ENCODE measurements around the gene ZNF513.

Gene ZNF513, protein sequence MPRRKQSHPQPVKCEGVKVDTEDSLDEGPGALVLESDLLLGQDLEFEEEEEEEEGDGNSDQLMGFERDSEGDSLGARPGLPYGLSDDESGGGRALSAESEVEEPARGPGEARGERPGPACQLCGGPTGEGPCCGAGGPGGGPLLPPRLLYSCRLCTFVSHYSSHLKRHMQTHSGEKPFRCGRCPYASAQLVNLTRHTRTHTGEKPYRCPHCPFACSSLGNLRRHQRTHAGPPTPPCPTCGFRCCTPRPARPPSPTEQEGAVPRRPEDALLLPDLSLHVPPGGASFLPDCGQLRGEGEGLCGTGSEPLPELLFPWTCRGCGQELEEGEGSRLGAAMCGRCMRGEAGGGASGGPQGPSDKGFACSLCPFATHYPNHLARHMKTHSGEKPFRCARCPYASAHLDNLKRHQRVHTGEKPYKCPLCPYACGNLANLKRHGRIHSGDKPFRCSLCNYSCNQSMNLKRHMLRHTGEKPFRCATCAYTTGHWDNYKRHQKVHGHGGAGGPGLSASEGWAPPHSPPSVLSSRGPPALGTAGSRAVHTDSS

DNA sequence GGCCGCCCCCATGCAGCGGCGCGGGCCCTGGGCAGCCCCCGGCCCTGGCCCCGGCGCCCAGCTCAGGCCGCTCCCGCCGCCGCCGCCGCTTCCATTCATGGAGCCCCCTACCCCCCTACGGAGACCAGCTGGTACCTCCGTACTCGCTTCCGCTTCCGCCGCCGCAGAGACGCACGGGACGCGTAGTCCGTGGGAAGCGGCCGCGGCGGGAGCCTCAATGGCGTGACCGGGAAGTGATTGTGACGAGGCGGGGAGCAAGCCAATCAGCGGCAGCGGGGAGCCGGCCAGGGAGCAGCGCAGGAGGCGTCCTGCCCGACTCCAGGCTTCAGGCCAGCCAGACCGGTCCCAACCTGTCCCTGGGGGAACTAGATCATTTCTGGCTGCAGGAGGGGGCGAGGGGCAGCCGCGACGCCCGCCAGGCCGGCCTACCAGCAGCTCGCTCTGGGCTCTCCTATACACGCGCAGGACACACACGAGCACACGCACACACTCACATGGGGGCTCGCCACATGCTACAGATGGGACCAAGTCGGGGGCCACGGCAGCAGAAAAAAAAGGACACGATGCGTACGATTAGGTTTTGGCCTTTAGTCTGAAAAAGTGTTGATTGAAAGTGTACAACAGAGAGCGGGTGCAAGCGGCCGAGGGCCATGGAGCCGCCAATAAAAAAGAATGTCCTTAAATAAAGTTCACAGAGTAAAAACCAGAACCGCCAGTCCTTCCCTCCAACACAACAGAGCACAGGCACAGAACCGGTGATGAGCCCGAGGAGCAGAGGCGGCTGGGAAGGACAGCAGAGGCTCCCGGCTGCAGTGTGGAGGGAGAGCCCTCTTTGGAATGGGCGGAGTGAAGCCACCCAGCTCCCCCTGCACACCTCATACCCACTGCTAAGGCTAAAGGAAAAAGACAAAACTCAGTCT, at the start of gene ZNF513:
Gene ZNF513 (minus strand): TSS at position 109 of the 920 bp plus-strand sequence. CDS start 208 bp downstream, outside the sequence.
- DNase-seq, result peak; percentile 95

GRCh38 chr2:27428978-27429541, 48.5 kb upstream of the ZNF513 start:
- peak; percentile 91 for DNase-seq

DNA sequence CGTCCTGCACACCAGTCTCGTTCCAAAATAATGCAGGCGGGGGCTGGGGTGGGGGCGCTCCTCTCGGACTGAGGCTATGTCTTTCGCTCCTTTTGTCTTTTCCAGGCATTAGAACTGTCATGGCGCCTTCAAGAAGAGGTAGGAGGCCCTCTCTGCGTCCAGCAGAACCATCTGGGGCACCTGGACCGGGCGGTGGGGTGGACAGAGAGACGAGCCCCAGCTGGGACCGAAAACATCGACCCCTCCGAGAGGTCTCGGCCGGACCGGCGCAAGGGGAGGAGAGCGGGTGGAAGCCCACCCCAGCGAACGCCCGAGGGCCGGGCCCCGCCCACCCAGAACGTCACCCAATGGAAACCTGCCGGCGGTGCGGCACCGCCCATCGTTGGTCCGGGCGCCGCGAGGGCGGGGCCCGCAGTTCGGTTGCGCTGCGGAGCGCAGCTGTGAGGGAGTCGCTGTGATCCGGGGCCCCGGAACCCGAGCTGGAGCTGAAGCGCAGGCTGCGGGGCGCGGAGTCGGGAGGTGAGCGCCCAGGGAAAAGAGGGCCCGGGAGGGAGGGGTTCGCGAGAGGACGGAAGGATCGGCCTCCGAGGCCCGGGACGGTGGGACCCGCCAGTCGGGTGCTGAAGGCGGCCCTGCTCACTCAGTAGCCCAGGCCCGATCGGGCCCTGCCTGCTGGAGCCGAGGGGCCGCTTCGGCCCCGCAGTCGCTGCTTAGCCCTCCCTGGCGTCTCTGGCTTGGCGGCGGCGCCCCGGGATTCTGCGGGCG, 47.9 kb upstream of the ZNF513 start, which contains the start of gene NRBP1:
Gene NRBP1 (plus strand): TSS at position 419 of the 765 bp plus-strand sequence. CDS start 4,643 bp downstream, outside the sequence.
- peak; percentile 97 for DNase-seq

GRCh38 chr2:27427863-27428212, 47.3 kb upstream of the ZNF513 start:
- DNase-seq, result no peak

DNA sequence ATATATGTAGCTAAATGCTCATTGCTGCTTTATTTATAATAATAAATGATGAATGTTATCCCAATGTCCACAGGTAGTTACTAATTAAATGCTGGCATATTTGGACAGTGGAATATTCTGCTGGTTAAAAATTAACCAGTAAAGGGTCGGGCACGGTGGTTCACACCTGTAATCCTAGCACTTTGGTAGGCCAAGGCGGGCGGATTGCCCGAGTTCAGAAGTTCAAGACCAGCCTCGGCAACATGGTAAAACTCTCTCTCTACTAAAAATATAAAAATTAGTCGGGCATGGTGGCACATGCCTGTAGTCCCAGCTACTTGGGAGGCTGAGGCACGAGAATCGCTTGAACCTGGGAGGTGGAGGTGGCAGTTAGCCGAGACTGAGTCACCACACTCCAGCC, 44.5 kb upstream of the ZNF513 start:
- DNase-seq, result peak; percentile 10

- DNase-seq, result no peak
Observed at GRCh38 chr2:27422958-27423357, 42.4 kb upstream of the ZNF513 start.

DNA sequence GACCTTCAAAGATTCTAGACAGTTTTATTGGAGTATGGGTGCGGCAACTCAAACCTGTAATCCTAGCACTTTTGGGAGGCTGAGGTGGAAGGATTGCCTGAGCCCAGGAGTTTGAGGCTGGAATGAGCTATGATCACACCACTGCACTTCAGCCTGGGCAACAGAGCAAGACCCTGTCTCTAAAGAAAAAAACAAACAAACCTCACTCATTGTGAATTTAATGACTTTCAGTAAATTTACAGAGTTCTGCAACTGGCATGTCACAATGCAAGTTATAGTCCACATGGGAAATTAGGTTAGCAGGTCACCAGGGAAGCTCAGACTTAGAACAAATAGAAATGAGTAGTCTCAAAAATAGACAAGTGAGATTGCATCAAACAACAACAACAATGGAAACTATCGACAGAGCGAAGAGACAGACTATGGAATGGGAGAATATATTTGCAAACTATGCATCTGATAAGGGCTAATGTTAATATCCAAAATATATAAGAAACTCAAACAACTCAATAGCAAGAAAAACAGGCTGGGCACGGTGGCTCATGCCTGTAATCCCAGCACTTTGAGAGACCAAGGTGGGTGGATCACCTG, 41.2 kb upstream of the ZNF513 start:
- no peak for DNase-seq

- no peak for DNase-seq
Observed at GRCh38 chr2:27420996-27421395, 40.5 kb upstream of the ZNF513 start.

- no peak for DNase-seq
Observed at GRCh38 chr2:27416151-27416550, 35.6 kb upstream of the ZNF513 start.

- DNase-seq, result no peak
Observed at GRCh38 chr2:27412419-27413152, 32.1 kb upstream of the ZNF513 start.

- DNase-seq, result peak; percentile 99
Observed at GRCh38 chr2:27409321-27410073, 29.0 kb upstream of the ZNF513 start, which contains the start of gene PPM1G. PPM1G (minus strand) TSS chr2:27409591; CDS start chr2:27409422, 169 bp downstream.

- no peak for DNase-seq
Observed at GRCh38 chr2:27408601-27409320, 28.2 kb upstream of the ZNF513 start.

- DNase-seq, result no peak
Observed at GRCh38 chr2:27407798-27408491, 27.4 kb upstream of the ZNF513 start.

GRCh38 chr2:27400348-27401135, 20.0 kb upstream of the ZNF513 start:
- DNase-seq, result no peak

GRCh38 chr2:27398962-27399361, 18.4 kb upstream of the ZNF513 start:
- DNase-seq, result no peak

GRCh38 chr2:27393225-27393624, 12.7 kb upstream of the ZNF513 start:
- DNase-seq, result no peak

DNA sequence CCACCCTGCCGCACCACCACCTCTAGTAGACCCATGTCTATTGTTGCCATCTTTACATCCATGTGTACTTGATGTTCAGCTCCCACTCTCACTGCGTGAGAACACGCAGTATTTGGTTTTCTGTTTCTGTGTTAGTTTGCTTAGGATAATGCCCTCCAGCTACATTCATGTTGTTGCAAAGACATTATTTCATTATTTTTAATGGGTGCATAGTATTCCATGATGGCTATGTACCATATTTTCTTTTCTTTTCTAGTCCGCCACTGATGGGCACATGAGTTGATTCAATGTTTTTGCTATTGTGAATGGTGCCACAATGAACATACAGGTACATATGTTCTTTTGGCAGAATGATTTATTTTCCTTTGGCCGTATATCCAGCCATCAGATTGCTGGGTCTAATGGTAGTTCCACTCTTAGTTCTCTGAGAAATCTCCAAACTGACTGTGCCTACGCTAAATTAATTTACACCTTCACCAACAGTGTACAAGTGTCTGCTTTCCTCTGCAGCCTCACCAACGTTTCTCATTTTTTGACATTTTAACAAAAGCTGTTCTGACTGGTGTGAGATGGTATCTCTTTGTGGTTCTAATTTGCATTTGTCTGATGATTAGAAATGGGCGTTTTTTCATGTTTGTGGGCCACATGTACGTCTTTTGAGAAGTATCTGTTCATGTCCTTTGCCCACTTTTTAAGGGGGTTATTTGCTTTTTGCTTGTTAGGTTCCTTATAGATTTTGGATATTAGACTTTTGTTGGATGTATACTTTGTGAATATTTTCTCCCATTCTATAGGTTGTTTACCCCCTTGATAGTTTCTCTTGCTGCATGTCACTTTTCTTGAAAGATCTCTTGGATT, 10.5 kb upstream of the ZNF513 start:
- no peak for DNase-seq
